SK-MEL-5 (cell line): ENCODE measurements around the gene FMNL3. TPM values are rescaled to one million over a fixed set of nuclear protein-coding genes. Genes with fewer than 3 reads are reported as not detected.

Experiments used
- DNase-seq: peaks from one replicate; pipeline ENCODE4 v3.0.0-alpha.2; 2016; ENCODE audit warnings: low read depth, low spot score
- in situ Hi-C: cut with HindIII; loops from 2 replicates; pipeline ENCODE4 v1.10.0; 2016; ENCODE audit warnings: low sequenced_read_pairs, high pct_unique_total_duplicates, low pct_unique_long_range_greater_than_20kb
- total RNA-seq: library from RNA; depleted of rRNA; stranded (reverse); fragments of >200 nt; shearing (Covaris generic); gene quantifications from 2 replicates; pipeline ENCODE4 v1.2.3, GENCODE V29; 2014

The FMNL3 gene
- total RNA-seq, 1 experiment from 2014 or later, result 14.5 TPM

DNA sequence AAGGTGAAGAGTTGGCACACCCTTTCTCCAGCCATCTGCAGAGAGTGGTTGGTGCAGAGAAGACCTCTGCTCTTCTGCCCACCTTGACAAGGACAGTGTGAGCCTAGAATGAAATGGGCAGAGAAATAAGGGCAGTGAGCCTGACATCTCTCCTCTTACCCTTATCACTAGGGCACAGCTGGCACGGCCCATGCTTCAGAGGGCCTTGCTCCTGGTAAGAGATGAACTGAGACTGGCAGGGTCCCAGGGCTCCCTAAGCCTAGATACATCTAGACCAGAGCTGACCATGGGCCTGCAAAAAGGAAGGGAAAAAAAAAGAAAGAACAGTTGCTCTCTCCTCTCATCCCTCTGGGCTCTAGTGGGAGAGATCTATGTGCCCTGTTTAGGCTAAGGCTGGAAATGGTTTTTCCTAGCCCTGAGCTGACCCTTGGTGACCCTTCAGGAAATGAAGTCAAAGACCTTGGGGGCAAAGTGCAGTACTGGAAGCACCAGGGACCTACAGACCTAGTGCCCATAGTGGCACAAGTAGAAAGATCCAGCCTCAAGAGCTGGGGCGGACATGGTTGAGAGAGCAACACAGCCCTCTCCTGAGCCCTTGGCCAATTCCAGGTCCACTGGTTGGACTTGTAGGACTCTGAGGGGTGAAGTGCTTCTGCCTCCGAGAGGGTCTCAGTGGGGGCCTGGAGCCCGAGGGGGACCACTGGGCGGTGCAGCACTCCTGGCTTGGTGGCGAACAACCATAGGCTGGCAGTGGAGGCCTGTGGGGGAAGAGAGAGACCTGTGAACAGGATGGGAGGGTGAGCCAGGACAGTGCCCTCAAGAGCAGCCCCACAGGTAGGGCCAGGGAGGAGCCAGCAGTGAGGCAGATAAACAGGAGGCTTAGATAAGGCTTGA, 61.8 kb downstream of the FMNL3 start:
- in situ Hi-C loops, result no loop called here

DNA sequence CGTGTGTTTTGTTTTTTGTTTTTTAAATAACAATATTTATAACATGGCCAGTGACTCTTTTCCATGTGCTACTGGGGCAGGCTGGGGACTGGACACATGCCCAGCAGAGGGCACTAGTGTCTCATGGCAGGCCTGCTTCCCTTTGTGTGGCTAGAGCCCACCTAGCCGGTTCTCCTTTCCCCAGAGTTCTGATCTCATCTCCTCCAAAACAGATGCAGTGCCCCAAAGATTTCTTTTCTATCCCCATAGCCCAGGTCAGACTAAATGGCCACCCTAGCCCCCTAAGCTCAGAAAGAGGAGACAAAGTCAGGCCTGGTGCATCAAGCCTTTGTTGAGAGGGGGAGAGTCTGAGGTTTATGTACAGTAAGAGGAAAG, 62.6 kb downstream of the FMNL3 start:
- peak; percentile 78 for DNase-seq
- in situ Hi-C loops, result no loop called here

More for the DNA sequence above, 61.8 kb downstream of the FMNL3 start:
- DNase-seq, result no peak

DNA sequence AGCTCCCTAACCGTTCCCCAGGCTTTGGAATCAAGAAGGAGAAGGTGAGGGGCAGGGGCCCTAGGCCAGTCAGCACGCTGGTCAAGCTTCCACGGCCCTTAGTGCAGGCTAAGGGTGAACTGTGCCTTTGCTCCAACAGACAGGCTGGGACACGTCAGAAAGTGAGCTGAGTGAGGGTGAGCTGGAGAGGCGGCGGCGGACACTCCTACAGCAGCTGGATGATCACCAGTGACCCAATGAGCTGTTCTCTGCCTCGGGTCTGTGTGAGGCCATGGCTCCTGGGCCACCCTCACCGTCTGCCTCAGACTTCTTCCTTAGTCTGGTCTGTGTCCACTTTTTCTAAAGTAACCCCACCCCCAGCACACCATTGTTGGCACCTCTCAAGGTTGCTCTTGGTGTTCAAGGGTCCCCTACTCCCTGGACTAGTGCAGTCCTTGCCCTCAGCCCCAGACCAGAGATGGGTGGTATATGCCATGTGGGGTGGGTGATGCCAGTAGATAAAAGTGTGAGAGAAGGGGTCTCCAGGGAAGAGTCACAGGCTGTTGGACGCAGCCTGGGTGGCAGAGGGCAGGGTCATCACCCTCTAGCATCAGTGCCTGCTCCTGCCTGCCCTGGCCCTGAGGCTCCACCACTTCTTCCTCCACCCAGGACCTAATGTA, 63.1 kb downstream of the FMNL3 start:
- in situ Hi-C loops, result no loop called here
- no peak for DNase-seq

DNA sequence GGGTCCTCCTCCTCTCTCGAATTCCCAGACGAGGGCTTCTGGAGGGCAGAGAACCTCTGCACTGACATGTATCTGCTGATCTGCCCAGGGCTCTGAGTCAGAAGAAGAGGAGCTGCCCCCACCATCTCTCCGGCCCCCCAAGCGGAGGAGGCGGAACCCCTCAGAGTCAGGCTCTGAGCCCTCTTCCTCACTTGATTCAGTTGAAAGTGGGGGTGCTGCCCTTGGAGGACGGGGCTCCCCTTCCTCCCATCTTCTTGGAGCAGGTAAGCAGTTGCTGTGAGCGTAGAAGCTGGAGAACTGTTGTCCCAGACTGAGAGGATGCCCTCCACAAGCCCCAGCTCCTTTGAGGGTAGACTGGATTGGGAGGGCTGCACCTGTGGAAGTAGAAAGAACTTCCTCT, 64.1 kb downstream of the FMNL3 start:
- no peak for DNase-seq
- in situ Hi-C loops, result no loop called here

DNA sequence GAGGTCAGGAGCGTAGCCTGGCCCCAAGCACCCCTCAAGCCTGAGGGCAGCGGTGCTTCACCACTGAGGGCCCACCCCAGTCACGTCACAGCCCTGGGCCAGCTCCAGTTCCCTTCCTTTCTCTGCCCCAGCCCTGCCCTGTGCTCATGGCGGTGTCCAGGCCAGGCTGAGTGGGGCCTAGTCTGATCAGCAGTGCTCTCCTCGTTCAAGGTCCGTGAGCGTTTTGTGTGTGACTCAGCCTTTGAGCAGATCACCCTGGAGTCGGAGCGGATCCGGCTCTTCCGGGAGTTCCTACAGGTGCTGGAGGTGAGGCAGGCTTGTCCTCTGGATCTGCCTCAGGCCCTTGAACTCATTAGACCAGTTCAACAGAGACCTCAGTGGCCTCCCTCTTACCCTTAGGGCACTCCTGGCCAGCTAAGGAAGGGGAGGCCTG, 64.8 kb downstream of the FMNL3 start:
- in situ Hi-C loops, result no loop called here
- no peak for DNase-seq

DNA sequence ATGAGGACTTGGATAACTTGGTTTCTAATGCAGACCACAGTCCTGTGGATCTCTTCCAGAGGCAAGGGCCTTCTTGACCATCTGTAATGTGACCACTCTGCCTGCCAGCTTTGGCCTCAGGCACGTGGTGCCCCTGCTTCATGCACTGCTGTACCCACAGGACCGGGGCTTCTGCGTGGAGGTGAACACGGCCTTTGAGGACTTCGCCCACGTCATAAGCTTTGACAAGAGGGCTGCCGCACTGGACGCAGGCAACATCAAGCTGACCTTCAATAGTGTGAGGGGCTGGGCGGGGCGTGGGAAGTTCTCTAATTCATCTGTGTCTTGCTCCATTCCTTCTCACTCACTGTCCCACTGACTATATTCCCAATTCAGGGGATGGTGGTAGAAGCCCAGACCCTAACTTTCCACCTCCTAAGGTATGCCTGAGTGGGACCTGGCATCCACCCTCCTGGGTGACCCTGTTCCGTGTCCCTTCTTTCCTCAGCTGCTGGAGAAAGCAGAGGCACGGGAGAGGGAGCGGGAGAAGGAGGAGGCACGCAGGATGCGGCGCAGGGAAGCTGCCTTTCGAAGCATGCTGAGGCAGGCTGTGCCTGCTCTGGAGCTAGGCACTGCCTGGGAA, 65.3 kb downstream of the FMNL3 start:
- no peak for DNase-seq
- in situ Hi-C loops, result no loop called here

DNA sequence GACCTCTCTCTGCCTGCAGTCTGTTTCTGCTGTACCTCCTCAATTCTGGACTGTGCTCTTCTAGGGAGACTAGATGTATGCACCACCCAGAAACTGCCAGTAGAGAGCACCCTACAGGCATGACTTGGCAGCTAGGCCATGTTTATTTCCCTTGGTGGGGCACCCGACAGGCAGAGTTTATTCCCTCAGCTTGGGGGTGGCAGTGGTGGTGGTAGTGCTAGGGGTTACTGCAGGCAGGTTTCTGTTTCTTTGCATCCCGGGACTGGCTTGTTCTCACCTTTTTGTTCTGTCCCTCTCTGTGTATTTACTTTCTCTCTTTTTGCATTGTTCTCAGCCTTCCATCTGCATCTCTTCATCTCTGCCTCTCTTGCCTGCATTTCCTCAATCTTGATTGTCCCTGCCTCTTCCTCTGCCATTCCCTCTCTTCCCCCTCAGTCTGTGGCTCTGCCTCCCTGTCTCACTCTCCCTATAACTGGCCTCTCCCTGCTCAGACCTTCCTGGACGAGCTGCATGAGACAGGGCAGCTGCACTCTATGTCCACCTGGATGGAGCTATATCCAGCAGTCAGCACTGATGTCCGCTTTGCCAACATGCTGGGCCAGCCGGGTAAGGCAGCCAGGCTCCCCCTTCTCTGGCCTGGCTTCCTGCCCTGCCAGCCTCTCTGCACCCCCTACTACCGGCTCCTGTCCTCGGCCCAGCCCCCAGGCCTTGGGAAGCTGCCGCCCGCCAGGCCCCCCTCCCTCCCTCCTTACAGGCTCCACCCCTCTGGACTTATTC, 70.0 kb downstream of the FMNL3 start:
- DNase-seq, result peak; percentile 80
- in situ Hi-C loops, result no loop called here

DNA sequence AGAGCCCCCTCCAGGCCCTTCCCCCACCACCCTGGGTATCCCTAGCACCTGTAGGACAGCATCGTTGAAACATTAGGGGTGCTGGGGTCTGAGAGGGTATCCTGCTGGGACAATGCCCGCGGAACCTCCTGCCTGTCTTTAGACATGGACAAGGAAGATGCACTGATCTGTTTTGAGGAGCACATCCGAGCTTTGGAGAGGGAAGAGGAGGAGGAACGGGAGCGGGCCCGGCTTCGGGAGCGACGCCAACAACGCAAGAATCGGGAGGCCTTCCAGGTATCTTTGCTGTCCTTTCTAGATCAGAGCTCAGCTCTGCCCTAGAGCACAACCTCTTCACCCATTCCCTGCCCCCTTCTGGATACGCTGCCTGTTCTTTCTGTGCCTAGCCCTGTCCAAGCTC, 70.6 kb downstream of the FMNL3 start:
- in situ Hi-C loops, result no loop called here
- DNase-seq, result no peak

DNA sequence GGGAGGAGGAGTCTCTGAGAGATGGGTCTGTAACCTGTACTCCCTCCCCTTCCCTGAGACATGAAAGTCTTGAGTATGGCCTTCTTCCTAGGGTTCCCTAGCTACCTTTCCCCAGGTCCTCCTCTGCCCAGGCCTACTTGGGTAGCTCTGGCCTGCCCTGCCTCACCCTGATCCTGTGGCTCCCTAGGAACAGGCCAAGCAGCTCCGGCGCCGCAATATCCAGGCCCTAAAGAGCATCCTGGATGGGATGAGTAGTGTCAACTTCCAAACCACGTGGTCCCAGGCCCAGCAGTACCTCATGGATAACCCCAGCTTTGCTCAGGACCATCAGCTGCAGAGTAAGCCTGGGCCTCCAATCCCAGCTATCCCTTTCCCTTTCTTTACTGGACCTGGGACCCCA, 71.5 kb downstream of the FMNL3 start:
- no peak for DNase-seq
- in situ Hi-C loops, result no loop called here

DNA sequence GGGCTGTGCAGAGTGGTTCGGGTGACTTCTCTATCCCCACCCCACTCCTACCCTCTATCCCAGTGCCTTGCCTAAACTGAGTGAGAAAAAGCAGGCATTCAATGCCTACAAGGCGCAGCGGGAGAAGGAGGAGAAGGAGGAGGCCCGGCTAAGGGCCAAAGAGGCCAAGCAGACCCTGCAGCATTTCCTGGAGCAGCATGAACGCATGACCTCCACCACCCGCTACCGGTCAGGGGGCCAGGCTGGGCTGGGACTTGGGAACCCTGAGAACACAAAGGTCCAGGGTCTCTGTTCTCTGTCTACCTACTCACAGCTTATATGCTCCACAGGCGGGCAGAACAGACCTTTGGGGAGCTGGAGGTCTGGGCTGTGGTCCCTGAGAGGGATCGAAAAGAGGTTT, 72.2 kb downstream of the FMNL3 start:
- in situ Hi-C loops, result no loop called here
- DNase-seq, result no peak

DNA sequence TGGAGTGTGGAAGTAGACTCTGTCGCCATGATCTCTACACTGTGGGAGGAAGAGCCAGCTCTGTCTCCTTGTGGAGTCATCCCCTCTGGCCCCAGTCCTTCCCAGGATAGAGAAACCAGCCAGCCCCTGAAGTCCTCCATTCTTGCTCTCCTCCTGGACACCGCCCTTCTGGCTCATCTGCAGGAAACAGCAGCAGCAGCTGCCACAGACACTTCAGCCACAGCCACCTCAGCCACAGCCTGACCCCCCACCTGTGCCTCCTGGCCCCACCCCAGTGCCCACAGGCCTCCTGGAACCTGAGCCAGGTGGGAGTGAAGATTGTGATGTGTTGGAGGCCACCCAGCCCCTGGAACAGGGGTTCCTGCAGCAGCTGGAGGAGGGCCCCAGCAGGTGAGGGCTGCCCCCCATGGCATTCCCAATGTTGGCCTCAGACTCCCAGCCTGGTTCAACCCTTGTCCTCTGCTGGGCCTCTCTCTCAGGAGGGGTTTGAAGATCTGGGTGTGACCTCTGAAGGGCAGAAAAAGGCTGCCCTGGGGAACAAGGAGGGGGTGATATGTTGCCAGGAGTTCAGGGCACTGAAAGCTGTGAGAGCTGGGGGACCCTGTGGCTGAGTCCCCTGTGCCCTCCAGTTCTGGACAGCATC, 73.4 kb downstream of the FMNL3 start:
- DNase-seq, result no peak
- in situ Hi-C loops, result no loop called here

DNA sequence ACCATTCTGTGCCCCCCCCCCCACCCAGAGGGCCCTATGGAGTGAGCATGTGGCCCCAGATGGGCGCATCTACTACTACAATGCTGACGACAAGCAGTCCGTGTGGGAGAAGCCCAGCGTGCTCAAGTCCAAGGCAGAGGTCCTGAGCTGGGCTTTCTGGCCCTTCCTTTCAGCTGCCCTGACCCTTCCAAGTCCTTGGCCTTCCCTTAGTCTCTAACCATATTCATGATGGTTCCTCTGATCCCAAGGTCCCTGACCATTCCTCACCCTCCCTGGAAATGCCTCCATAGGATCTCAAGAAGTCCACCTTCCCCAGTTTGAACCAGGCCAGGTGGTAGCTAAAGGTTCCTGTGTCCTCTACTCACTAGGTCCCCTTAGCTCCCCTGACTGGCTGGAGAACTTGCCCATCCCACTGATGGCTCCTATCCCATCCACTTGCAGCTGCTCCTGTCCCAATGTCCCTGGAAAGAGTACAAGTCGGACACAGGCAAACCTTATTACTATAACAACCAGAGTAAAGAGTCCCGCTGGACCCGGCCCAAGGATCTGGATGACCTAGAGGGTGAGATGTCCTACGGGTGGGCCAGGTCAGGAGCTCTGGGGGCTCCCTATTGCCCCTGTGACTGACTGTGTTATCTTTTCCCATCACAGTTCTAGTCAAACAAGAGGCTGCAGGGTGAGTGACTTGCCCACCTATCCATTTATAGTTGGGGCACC, 74.1 kb downstream of the FMNL3 start:
- DNase-seq, result no peak
- in situ Hi-C loops, result no loop called here

DNA sequence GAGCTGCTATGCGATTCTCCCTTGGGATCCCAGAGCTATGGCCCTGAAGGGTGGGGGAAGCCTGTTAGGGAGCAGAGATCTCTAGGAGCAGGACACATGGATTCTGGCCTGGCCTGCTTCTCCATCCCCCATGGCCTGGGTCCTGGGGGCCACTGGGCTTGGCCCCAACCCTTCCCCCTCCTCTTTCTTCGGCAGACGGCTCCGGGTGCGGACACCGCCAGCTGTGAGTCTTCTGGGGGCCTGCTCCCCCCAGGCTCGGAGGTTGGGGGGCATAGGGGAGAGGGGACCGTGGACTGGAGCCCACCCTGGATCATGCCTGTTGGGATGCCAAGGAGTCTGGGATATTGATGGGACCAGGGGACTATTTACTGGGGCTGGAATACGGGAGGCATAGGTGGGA, 74.8 kb downstream of the FMNL3 start:
- in situ Hi-C loops, result no loop called here
- DNase-seq, result peak; percentile 32

DNA sequence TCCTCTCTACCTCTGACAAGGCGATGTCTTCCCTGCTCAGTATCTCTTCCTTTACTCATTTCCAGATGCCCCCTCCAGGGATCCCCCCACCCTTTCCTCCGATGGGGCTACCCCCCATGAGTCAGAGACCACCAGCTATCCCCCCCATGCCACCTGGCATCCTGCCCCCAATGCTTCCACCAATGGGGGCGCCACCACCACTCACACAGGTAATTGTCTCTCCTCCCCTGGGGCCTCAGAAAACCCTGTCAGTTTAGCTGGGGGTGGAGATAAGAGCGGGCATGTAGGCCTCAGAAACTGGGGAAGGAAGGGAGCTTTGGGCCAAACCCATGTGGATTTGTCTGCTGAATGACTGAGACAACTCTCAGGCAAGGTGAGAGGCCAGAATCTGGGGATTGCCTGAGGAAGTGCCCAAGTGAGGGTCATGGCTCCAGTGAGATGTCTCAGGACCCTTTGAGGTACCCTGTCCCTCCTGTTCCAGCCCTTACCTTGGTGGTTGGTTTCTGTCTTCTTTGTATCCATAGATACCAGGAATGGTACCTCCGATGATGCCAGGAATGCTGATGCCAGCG, 75.8 kb downstream of the FMNL3 start:
- no peak for DNase-seq
- in situ Hi-C loops, result no loop called here

DNA sequence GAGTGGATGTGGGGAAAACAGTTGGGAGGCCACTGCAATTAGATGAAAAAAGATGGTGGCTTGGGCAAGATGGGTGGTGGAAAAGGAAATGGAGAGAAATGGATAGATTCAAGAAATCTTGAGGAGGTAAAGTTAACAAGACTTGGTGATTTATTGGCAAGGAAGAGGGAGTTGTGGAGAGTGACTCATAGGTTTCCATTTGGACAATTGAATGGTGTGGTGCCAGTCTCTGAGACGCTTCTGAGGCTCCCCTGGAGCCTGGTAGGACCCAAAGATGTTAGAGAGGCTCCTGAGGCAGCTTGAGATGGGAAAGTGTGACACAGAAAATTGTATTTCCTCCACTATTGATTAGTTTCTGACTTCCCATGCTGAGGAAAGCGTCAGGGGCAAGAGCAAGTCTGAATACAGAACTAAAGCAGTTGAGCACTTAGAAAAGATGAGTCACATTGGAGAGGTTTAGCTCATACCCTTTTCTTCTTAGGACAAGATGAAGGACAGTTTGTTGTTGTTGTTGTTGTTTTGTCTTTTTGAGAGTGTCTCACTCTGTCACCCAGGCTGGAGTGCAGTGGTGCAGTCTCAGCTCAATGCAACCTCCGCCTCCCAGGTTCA, 79.3 kb downstream of the FMNL3 start:
- in situ Hi-C loops, result no loop called here
- no peak for DNase-seq

DNA sequence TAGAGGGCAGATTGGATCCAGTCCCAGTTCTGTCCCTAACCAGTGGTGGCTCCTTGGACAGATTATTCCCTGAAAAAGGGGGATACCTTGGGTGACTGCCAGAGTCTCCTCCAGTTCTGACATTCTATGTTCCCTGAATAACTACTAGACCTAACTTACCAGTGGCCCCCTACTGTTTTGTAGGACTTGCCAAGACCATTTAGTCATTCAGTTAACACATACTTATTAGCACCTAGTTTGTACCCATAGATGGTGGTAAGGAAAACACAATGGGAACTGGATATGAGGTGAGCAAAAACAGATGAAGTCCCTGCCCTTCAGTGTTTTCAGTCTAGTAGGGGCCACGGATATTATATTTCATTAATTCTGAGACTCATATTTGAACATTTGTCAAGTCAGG, 80.4 kb downstream of the FMNL3 start:
- in situ Hi-C loops, result no loop called here
- DNase-seq, result no peak
